HEK293 (cell line): Measurements from ENCODE around the gene STX18.

Source experiments
- CTCF ChIA-PET: fragments of 350-600 bp; formaldehyde crosslinking; extraction: SDS; loops from one replicate; lab custom pipeline; 2021; ENCODE audit warnings: antibody characterized with exemption; lab: Yijun Ruan, JAX
- POLR2A ChIA-PET: fragments of 300-600 bp; formaldehyde crosslinking; extraction: SDS; loops from one replicate; lab custom pipeline; 2020; ENCODE audit warnings: antibody characterized with exemption, inconsistent platforms; lab: Yijun Ruan, JAX
- H3K27ac ChIP-seq: fragments of 200-500 bp; sonication (Bioruptor generic); 2 replicates; pipeline ENCODE4 v1.5.1; 2014; ENCODE audit warnings: low read depth, low read length, control low read depth, inconsistent platforms; ENCODE audit errors: extremely low read depth
- H3K36me3 ChIP-seq, 2 experiments: fragments of 200-500 bp in 1 of 2; sonication (Bioruptor generic) in 1 of 2; 1 replicate in 1 of 2; 2 replicates in 1 of 2; pipeline ENCODE4 v1.5.1; 2014 to 2017; ENCODE audit warnings: inconsistent platforms in 2 of 2, low read length in 2 of 2; ENCODE audit not compliant: control insufficient read depth in 2 of 2, insufficient read depth in 1 of 2
- H3K4me1 ChIP-seq: fragments of 200-500 bp; sonication (Bioruptor generic); 2 replicates; pipeline ENCODE4 v1.5.1; 2014; ENCODE audit warnings: mild to moderate bottlenecking, low read length, inconsistent platforms; ENCODE audit not compliant: control insufficient read depth, insufficient read depth
- H3K4me3 ChIP-seq: 2 replicates; pipeline ENCODE4 v1.5.1; 2011; ENCODE audit warnings: low read depth, mild to moderate bottlenecking, control low read depth, low read length, moderate library complexity
- H3K9me3 ChIP-seq: fragments of 200-500 bp; sonication (Bioruptor generic); 2 replicates; pipeline ENCODE4 v1.5.1; 2014; ENCODE audit warnings: low read depth, low read length, inconsistent platforms; ENCODE audit not compliant: control insufficient read depth, insufficient read depth
- HIC1 ChIP-seq: fragments of 450-650 bp; formaldehyde crosslinking; IDR thresholded peaks from 2 replicates; pipeline ENCODE4 v1.5.1; 2016; ENCODE audit warnings: missing biosample characterization, missing genetic modification characterization
- HOXC10 ChIP-seq: sonication (generic); formaldehyde crosslinking; IDR thresholded peaks from 2 replicates; pipeline ENCODE4 v1.8.1; 2023; ENCODE audit warnings: mild to moderate bottlenecking, missing genetic modification reagents
- KLF17 ChIP-seq: fragments of 450-650 bp; formaldehyde crosslinking; IDR thresholded peaks from 2 replicates; pipeline ENCODE4 v1.5.1; 2016; ENCODE audit warnings: missing biosample characterization, missing genetic modification characterization
- PRDM2 ChIP-seq: fragments of 450-650 bp; formaldehyde crosslinking; IDR thresholded peaks from 2 replicates; pipeline ENCODE4 v1.5.1; 2016; ENCODE audit warnings: missing biosample characterization, missing genetic modification characterization, borderline replicate concordance
- SCRT2 ChIP-seq: fragments of 450-650 bp; formaldehyde crosslinking; IDR thresholded peaks from 2 replicates; pipeline ENCODE4 v1.5.1; 2016; ENCODE audit warnings: missing biosample characterization, missing genetic modification characterization
- YY1 ChIP-seq: fragments of 450-650 bp; formaldehyde crosslinking; IDR thresholded peaks from 2 replicates; pipeline ENCODE4 v1.5.1; 2018; ENCODE audit warnings: missing biosample characterization, missing genetic modification characterization
- ZBTB11 ChIP-seq: fragments of 450-650 bp; formaldehyde crosslinking; conservative IDR thresholded peaks from 2 replicates; pipeline ENCODE4 v1.5.1; 2016; ENCODE audit warnings: low read depth, missing biosample characterization, missing genetic modification characterization
- ZFP69B ChIP-seq: fragments of 450-650 bp; formaldehyde crosslinking; IDR thresholded peaks from 2 replicates; pipeline ENCODE4 v1.5.1; 2016; ENCODE audit warnings: missing biosample characterization, missing genetic modification characterization
- ZNF146 ChIP-seq: fragments of 450-650 bp; formaldehyde crosslinking; IDR thresholded peaks from 2 replicates; pipeline ENCODE4 v1.5.1; 2016; ENCODE audit warnings: missing biosample characterization, missing genetic modification characterization
- ZNF155 ChIP-seq: fragments of 450-650 bp; formaldehyde crosslinking; IDR thresholded peaks from 2 replicates; pipeline ENCODE4 v1.5.1; 2016; ENCODE audit warnings: missing biosample characterization, missing genetic modification characterization
- ZNF18 ChIP-seq: fragments of 450-650 bp; formaldehyde crosslinking; IDR thresholded peaks from 2 replicates; pipeline ENCODE4 v1.5.1; 2016; ENCODE audit warnings: missing biosample characterization, missing genetic modification characterization
- ZNF202 ChIP-seq: fragments of 450-650 bp; formaldehyde crosslinking; IDR thresholded peaks from 2 replicates; pipeline ENCODE4 v1.5.1; 2016; ENCODE audit warnings: missing biosample characterization, missing genetic modification characterization, borderline replicate concordance
- ZNF354C ChIP-seq: fragments of 450-650 bp; formaldehyde crosslinking; IDR thresholded peaks from 2 replicates; pipeline ENCODE4 v1.5.1; 2016; ENCODE audit warnings: missing biosample characterization, missing genetic modification characterization, low read depth, borderline replicate concordance
- ZNF560 ChIP-seq: fragments of 450-650 bp; formaldehyde crosslinking; IDR thresholded peaks from 2 replicates; pipeline ENCODE4 v1.5.1; 2017; ENCODE audit warnings: missing biosample characterization, missing genetic modification characterization, borderline replicate concordance
- ZNF621 ChIP-seq: fragments of 450-650 bp; formaldehyde crosslinking; IDR thresholded peaks from 2 replicates; pipeline ENCODE4 v1.5.1; 2017; ENCODE audit warnings: missing biosample characterization, missing genetic modification characterization
- ZNF629 ChIP-seq: fragments of 450-650 bp; formaldehyde crosslinking; IDR thresholded peaks from 2 replicates; pipeline ENCODE4 v1.5.1; 2017; ENCODE audit warnings: missing biosample characterization, missing genetic modification characterization
- ZNF660 ChIP-seq: fragments of 450-650 bp; IDR thresholded peaks from 2 replicates; pipeline ENCODE4 v1.5.1; 2018; ENCODE audit warnings: missing biosample characterization, mild to moderate bottlenecking, missing genetic modification characterization
- ZNF707 ChIP-seq: fragments of 450-650 bp; formaldehyde crosslinking; IDR thresholded peaks from 2 replicates; pipeline ENCODE4 v1.5.1; 2016; ENCODE audit warnings: missing biosample characterization, missing genetic modification characterization
- ZSCAN23 ChIP-seq: fragments of 450-650 bp; formaldehyde crosslinking; IDR thresholded peaks from 2 replicates; pipeline ENCODE4 v1.5.1; 2016; ENCODE audit warnings: missing biosample characterization, missing genetic modification characterization

Gene STX18

GRCh38 chr4:4461178-4461577 is 80.7 kb downstream of the STX18 start:
- no peaks in the 10 kb centered on the region for H3K9me3 ChIP-seq
- ChIA-PET CTCF (no interaction called here), POLR2A (no interaction called here)
- H3K27ac ChIP-seq: no peak overlapping the region
- H3K4me3 ChIP-seq: no peak overlapping the region
- no peak for TF ChIP-seq HIC1 (tag by site-specific recombination)
- TF ChIP-seq ZNF155: no peak
- no peak for TF ChIP-seq ZNF202
- TF ChIP-seq SCRT2 (tag by site-specific recombination): no peak
- TF ChIP-seq KLF17 (tag by site-specific recombination): no peak
- no peak for TF ChIP-seq ZNF621 (tag by site-specific recombination)
- no peak for TF ChIP-seq YY1 (tag by site-specific recombination)
- no peak for TF ChIP-seq ZNF707 (tag by site-specific recombination)
- no peak for TF ChIP-seq ZNF560 (tag by site-specific recombination)
- no peak for TF ChIP-seq ZBTB11
- no peak for TF ChIP-seq ZNF629 (tag by site-specific recombination)
- TF ChIP-seq ZNF146 (tag by site-specific recombination): no peak
- TF ChIP-seq ZNF660: no peak
- no peak for TF ChIP-seq PRDM2
- no peak for TF ChIP-seq ZSCAN23 (tag by site-specific recombination)
- TF ChIP-seq ZFP69B: no peak
- no peak for TF ChIP-seq HOXC10 (CRISPR knock-in tag)
- no peak for TF ChIP-seq ZNF18 (tag by site-specific recombination)
- no peak for TF ChIP-seq ZNF354C (tag by site-specific recombination)
- H3K36me3 ChIP-seq: peaks cover 0 to 47% of the 10 kb centered on the region in 2 experiments; a peak in 1 of 3 replicates
- peaks cover 8% of the 10 kb centered on the region for H3K4me1 ChIP-seq
